NCI-H524 treated with DMSO at 0.1 percent for 48 hours (cell line): ENCODE data around the gene CACNA1B.
"Not testable (repeated sequence)": the region's sequence is repeated elsewhere in the genome, so short reads cannot be mapped to it uniquely, and the experiment has no call there.

Source experiments
- DNase-seq: peaks from one replicate; lab custom pipeline; 2025; lab: John Stamatoyannopoulos, UW

Gene CACNA1B

GRCh38 chr9:138117101-138117750, 239.6 kb downstream of the CACNA1B start:
- no peak for DNase-seq

GRCh38 chr9:138117836-138118235, 240.3 kb downstream of the CACNA1B start:
- DNase-seq = no peak

GRCh38 chr9:138118601-138119071, 241.1 kb downstream of the CACNA1B start:
- DNase-seq = no peak

GRCh38 chr9:138119202-138120027, 241.8 kb downstream of the CACNA1B start:
- DNase-seq = no peak

GRCh38 chr9:138120072-138120471, 242.5 kb downstream of the CACNA1B start:
- DNase-seq = no peak

- DNase-seq = no peak
Measured at GRCh38 chr9:138120511-138121437, 243.2 kb downstream of the CACNA1B start.

GRCh38 chr9:138121438-138122050, 244.0 kb downstream of the CACNA1B start:
- DNase-seq = no peak

- DNase-seq = no peak
Measured at GRCh38 chr9:138122201-138122600, 244.6 kb downstream of the CACNA1B start.

GRCh38 chr9:138122676-138123075, 245.1 kb downstream of the CACNA1B start:
- DNase-seq = no peak

- no peak for DNase-seq
Measured at GRCh38 chr9:138123086-138123485, 245.5 kb downstream of the CACNA1B start.

GRCh38 chr9:138126090-138126857, 248.7 kb downstream of the CACNA1B start:
- DNase-seq = not testable (repeated sequence)

- not testable (repeated sequence) for DNase-seq
Measured at GRCh38 chr9:138126858-138127584, 249.4 kb downstream of the CACNA1B start.

- DNase-seq = not testable (repeated sequence)
Measured at GRCh38 chr9:138128027-138128426, 250.4 kb downstream of the CACNA1B start.

GRCh38 chr9:138129318-138129717, 251.7 kb downstream of the CACNA1B start:
- not testable (repeated sequence) for DNase-seq

- not testable (repeated sequence) for DNase-seq
Measured at GRCh38 chr9:138132946-138133705, 255.5 kb downstream of the CACNA1B start.

- not testable (repeated sequence) for DNase-seq
Measured at GRCh38 chr9:138134581-138134980, 257.0 kb downstream of the CACNA1B start.

- not testable (repeated sequence) for DNase-seq
Measured at GRCh38 chr9:138139096-138139495, 261.5 kb downstream of the CACNA1B start.

GRCh38 chr9:138140980-138141379, 263.4 kb downstream of the CACNA1B start:
- DNase-seq = not testable (repeated sequence)

- not testable (repeated sequence) for DNase-seq
Measured at GRCh38 chr9:138142528-138143244, 265.1 kb downstream of the CACNA1B start.
